ENCODE measurements around the gene MEGF11.

The MEGF11 gene

GRCh38 chr15:66139591-66140207 is 113.9 kb downstream of the MEGF11 start:
- no peak for TF ChIP-seq CTCF (IDR thresholded peaks at IDR 0.05; ENCODE audit: control extremely low read depth, extremely low read depth, low read depth, missing control alignments)
- ChIA-PET CTCF (interaction anchor here (1.5 kb wide), 1 partner anchor 93 kb away, joined by 3 read pairs; no protein-coding TSS in a partner anchor), POLR2A (no interaction called here)
- no peak for DNase-seq (ENCODE audit: extremely low spot score)

- no peak for TF ChIP-seq CTCF (IDR thresholded peaks at IDR 0.05; ENCODE audit: control extremely low read depth, extremely low read depth, low read depth, missing control alignments)
- ChIA-PET POLR2A (no interaction called here), CTCF (interaction anchor here (1.3 to 1.5 kb wide), 2 partner anchors 14 to 93 kb away, joined by 3 read pairs; no protein-coding TSS in a partner anchor)
- no peak for DNase-seq (ENCODE audit: extremely low spot score)
These were observed 114.5 kb downstream of the MEGF11 start for GRCh38 chr15:66138892-66139590.

GRCh38 chr15:66138096-66138783 is 115.3 kb downstream of the MEGF11 start:
- DNase-seq (ENCODE audit: extremely low spot score): no peak
- ChIA-PET CTCF (interaction anchor here (1.3 to 1.5 kb wide), 2 partner anchors 15 to 94 kb away, joined by 3 read pairs; no protein-coding TSS in a partner anchor), POLR2A (no interaction called here)
- no peak for TF ChIP-seq CTCF (IDR thresholded peaks at IDR 0.05; ENCODE audit: control extremely low read depth, extremely low read depth, low read depth, missing control alignments)

- no peak for TF ChIP-seq CTCF (IDR thresholded peaks at IDR 0.05; ENCODE audit: control extremely low read depth, extremely low read depth, low read depth, missing control alignments)
- no peak for DNase-seq (ENCODE audit: extremely low spot score)
- CTCF ChIA-PET: no interaction called here
- POLR2A ChIA-PET: no interaction called here
These were observed 116.6 kb downstream of the MEGF11 start for GRCh38 chr15:66136948-66137347.

- ChIA-PET CTCF (no interaction called here), POLR2A (no interaction called here)
- TF ChIP-seq CTCF (IDR thresholded peaks at IDR 0.05; ENCODE audit: control extremely low read depth, extremely low read depth, low read depth, missing control alignments): no peak
- no peak for DNase-seq (ENCODE audit: extremely low spot score)
These were observed 117.9 kb downstream of the MEGF11 start for GRCh38 chr15:66135664-66136063.

GRCh38 chr15:66134284-66134683 is 119.3 kb downstream of the MEGF11 start:
- no peak for TF ChIP-seq CTCF (IDR thresholded peaks at IDR 0.05; ENCODE audit: control extremely low read depth, extremely low read depth, low read depth, missing control alignments)
- no peak for DNase-seq (ENCODE audit: extremely low spot score)
- ChIA-PET POLR2A (no interaction called here), CTCF (no interaction called here)
